K562 (cell line): ENCODE data around the gene MSTN. TPM values are rescaled to one million over a fixed set of nuclear protein-coding genes. Genes with fewer than 3 reads are reported as not detected.

Experiments
- AFF1 ChIP-seq, 2 experiments: fragments of 450-650 bp; IDR thresholded peaks; 2 replicates each; pipeline ENCODE4 v1.6.1; 2018; ENCODE audit warnings: mild to moderate bottlenecking in 2 of 2, low read depth in 1 of 2; ENCODE audit not compliant: partially characterized antibody in 2 of 2
- FOXK2 ChIP-seq, 2 experiments: fragments of 450-650 bp; IDR thresholded peaks in 1 of 2; conservative IDR thresholded peaks in 1 of 2; 2 replicates each; pipeline ENCODE4 v1.6.1; 2016; ENCODE audit warnings: low read depth in 2 of 2, mild to moderate bottlenecking in 1 of 2
- ZNF280A ChIP-seq: fragments of 450-650 bp; IDR thresholded peaks from 2 replicates; pipeline ENCODE4 v1.6.1; 2018; ENCODE audit warnings: mild to moderate bottlenecking, low read depth; ENCODE audit not compliant: partially characterized antibody
- ZNF436 ChIP-seq: fragments of 250-450, 450-650 bp; sonication (Bioruptor Pico); formaldehyde crosslinking; IDR thresholded peaks from 2 replicates; pipeline ENCODE4 v1.7.0; 2020; ENCODE audit warnings: mild to moderate bottlenecking
- polyA plus RNA-seq, 8 experiments: library from polyadenylated mRNA; depleted of rRNA in 4 of 8; stranded (reverse) in 5 of 8; unstranded in 3 of 8; fragments of >200 nt; fragmentation: Nextera tagmentation in 2 of 8; fragmentation: Illumina TruSeq in 1 of 8; extraction: Ambion mirVana in 2 of 8; extraction: Trizol in 1 of 8; gene quantifications; 2 replicates each; pipeline versions ENCODE4 v1.2.1 to v1.2.3, GENCODE V29; 2011 to 2014; ENCODE audit warnings: inconsistent platforms in 1 of 8, missing spikeins in 1 of 8
- total RNA-seq, 7 experiments: library from RNA; depleted of rRNA in 6 of 7; stranded (reverse); fragments of >200 nt in 6 of 7; fragmentation: Illumina TruSeq in 2 of 7; extraction: Trizol in 2 of 7; gene quantifications; 2 replicates each; pipeline versions ENCODE4 v1.2.1 to v1.2.3, GENCODE V29; 2011 to 2021; ENCODE audit warnings: low replicate concordance in 1 of 7
- TF ChIP-seq, protein P1 (sequence below): sonication (generic); formaldehyde crosslinking; IDR thresholded peaks from 2 replicates; pipeline ENCODE4 v1.8.0; 2022; ENCODE audit warnings: mild to moderate bottlenecking, missing genetic modification reagents

Gene MSTN
- total and polyA plus RNA-seq, 9 of the 15 experiments (the other 6 are each of a cell fraction or from before 2014, with no cell fraction given): not detected

DNA sequence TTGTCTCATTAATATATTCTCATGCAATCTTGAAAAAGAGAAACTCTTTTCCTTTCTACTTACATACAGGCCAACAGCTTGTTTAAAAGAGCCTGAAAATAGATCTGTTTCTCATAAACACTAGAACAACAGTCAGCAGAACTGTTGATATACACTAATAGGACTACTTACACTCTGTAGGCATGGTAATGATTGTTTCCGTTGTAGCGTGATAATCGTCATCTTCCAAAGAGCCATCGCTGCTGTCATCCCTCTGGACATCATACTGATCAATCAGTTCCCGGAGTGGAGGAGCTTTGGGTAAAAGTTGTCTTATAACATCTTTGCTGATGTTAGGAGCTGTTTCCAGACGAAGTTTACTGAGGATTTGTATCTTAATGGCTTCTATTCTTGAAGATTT lies 476 bp downstream of the MSTN start (continued):
- TF ChIP-seq, protein P1, sequence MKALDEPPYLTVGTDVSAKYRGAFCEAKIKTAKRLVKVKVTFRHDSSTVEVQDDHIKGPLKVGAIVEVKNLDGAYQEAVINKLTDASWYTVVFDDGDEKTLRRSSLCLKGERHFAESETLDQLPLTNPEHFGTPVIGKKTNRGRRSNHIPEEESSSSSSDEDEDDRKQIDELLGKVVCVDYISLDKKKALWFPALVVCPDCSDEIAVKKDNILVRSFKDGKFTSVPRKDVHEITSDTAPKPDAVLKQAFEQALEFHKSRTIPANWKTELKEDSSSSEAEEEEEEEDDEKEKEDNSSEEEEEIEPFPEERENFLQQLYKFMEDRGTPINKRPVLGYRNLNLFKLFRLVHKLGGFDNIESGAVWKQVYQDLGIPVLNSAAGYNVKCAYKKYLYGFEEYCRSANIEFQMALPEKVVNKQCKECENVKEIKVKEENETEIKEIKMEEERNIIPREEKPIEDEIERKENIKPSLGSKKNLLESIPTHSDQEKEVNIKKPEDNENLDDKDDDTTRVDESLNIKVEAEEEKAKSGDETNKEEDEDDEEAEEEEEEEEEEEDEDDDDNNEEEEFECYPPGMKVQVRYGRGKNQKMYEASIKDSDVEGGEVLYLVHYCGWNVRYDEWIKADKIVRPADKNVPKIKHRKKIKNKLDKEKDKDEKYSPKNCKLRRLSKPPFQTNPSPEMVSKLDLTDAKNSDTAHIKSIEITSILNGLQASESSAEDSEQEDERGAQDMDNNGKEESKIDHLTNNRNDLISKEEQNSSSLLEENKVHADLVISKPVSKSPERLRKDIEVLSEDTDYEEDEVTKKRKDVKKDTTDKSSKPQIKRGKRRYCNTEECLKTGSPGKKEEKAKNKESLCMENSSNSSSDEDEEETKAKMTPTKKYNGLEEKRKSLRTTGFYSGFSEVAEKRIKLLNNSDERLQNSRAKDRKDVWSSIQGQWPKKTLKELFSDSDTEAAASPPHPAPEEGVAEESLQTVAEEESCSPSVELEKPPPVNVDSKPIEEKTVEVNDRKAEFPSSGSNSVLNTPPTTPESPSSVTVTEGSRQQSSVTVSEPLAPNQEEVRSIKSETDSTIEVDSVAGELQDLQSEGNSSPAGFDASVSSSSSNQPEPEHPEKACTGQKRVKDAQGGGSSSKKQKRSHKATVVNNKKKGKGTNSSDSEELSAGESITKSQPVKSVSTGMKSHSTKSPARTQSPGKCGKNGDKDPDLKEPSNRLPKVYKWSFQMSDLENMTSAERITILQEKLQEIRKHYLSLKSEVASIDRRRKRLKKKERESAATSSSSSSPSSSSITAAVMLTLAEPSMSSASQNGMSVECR (CRISPR knock-in tag): no peak
- TF ChIP-seq AFF1 (IDR thresholded peaks at IDR 0.05; ENCODE audit: low read depth in 1 of 2, partially characterized antibody in 2 of 2) (no peak), FOXK2 (conservative IDR thresholded peaks at IDR 0.05 in 1 of 2, IDR thresholded peaks at IDR 0.05 in 1 of 2; ENCODE audit: low read depth in 2 of 2) (no peak), ZNF280A (no peak), ZNF436 (no peak)
